Renal pelvis (tissue), 4 donors: ENCODE measurements around the gene GGT6. TPM values are rescaled to one million over a fixed set of nuclear protein-coding genes. Genes with fewer than 3 reads are reported as not detected.
A peak's percentile ranks its signal among the peaks of the same experiment; 100 is the strongest.

ENCODE experiments used
- DNase-seq: peaks from one replicate; pipeline ENCODE4 v3.0.0-alpha.2; 2013
- polyA plus RNA-seq, 3 donors: library from polyadenylated mRNA; unstranded; fragments of 120-200 nt; gene quantifications; one replicate each; pipeline ENCODE4 v1.2.1, GENCODE V29; 2013; ENCODE audit not compliant: insufficient read length in 3 of 3

GGT6 gene
- polyA plus RNA-seq, 3 donors: 8.2 to 9.5 (median 8.3) TPM

- DNase-seq: peak; percentile 68
Observed at GRCh38 chr17:4576729-4577322, 16.4 kb upstream of the GGT6 start.

- DNase-seq: no peak
Observed at GRCh38 chr17:4576161-4576558, 15.8 kb upstream of the GGT6 start.

- DNase-seq: no peak
Observed at GRCh38 chr17:4574448-4575045, 14.2 kb upstream of the GGT6 start.

- no peak for DNase-seq
Observed at GRCh38 chr17:4573669-4574068, 13.3 kb upstream of the GGT6 start.

- DNase-seq: no peak
Observed at GRCh38 chr17:4573115-4573514, 12.7 kb upstream of the GGT6 start.

GRCh38 chr17:4572131-4572530 is 11.8 kb upstream of the GGT6 start:
- no peak for DNase-seq

- DNase-seq: no peak
Observed at GRCh38 chr17:4569591-4569990, 9.2 kb upstream of the GGT6 start.

GRCh38 chr17:4566785-4567184 is 6.4 kb upstream of the GGT6 start:
- peak; percentile 80 for DNase-seq

GRCh38 chr17:4565209-4566141 is 5.1 kb upstream of the GGT6 start:
- peak; percentile 75 for DNase-seq

GRCh38 chr17:4562015-4562969 is 1.9 kb upstream of the GGT6 start:
- no peak for DNase-seq

- DNase-seq: no peak
Observed at GRCh38 chr17:4560837-4561256, 470 bp upstream of the GGT6 start.

GRCh38 chr17:4559966-4560365 is 411 bp downstream of the GGT6 start:
- DNase-seq: no peak

GRCh38 chr17:4559139-4559791 is 1.1 kb downstream of the GGT6 start:
- DNase-seq: no peak

- DNase-seq: no peak
Observed at GRCh38 chr17:4558347-4558971, 1.9 kb downstream of the GGT6 start.

- DNase-seq: no peak
Observed at GRCh38 chr17:4557626-4558346, 2.6 kb downstream of the GGT6 start.

- DNase-seq: no peak
Observed at GRCh38 chr17:4556996-4557395, 3.4 kb downstream of the GGT6 start.

GRCh38 chr17:4555873-4556759 is 4.3 kb downstream of the GGT6 start:
- no peak for DNase-seq

GRCh38 chr17:4554997-4555799 is 5.2 kb downstream of the GGT6 start, which contains the start of gene MYBBP1A:
TSS of gene MYBBP1A (minus strand) at chr17:4555384. CDS start at chr17:4555324, 60 bp downstream.
- DNase-seq: peak; percentile 97
